Stimulated activated naive CD4-positive, alpha-beta T cell (primary cell): Measurements from ENCODE around the gene SCGB1C1.
"Not testable (repeated sequence)": the region's sequence is repeated elsewhere in the genome, so short reads cannot be mapped to it uniquely, and the experiment has no call there.

Experiments used
- DNase-seq, 6 experiments: peaks; one replicate each; lab custom pipeline; 2025; lab: John Stamatoyannopoulos, UW

The SCGB1C1 gene

GRCh38 chr11:192674-193128, at the start of gene SCGB1C1:
SCGB1C1 (plus strand) TSS chr11:193078; CDS start chr11:193100, 22 bp downstream.
- DNase-seq = not testable (repeated sequence)

- not testable (repeated sequence) for DNase-seq
These were observed 12.6 kb upstream of the SCGB1C1 start for GRCh38 chr11:180242-180641.

GRCh38 chr11:189200-189783, 3.6 kb upstream of the SCGB1C1 start:
- not testable (repeated sequence) for DNase-seq

GRCh38 chr11:189843-190311, 3.0 kb upstream of the SCGB1C1 start:
- DNase-seq = not testable (repeated sequence)

- not testable (repeated sequence) for DNase-seq
These were observed 2.3 kb upstream of the SCGB1C1 start for GRCh38 chr11:190546-190945.

GRCh38 chr11:191490-192478, 1.1 kb upstream of the SCGB1C1 start:
- not testable (repeated sequence) for DNase-seq

GRCh38 chr11:193481-193880, 603 bp downstream of the SCGB1C1 start:
- not testable (repeated sequence) for DNase-seq

- no peak for DNase-seq
These were observed 4.2 kb downstream of the SCGB1C1 start for GRCh38 chr11:196786-197731.

- no peak for DNase-seq
These were observed 4.9 kb downstream of the SCGB1C1 start for GRCh38 chr11:197741-198235.

GRCh38 chr11:198236-198806, 5.4 kb downstream of the SCGB1C1 start:
- no peak for DNase-seq

- DNase-seq = no peak
These were observed 6.2 kb downstream of the SCGB1C1 start for GRCh38 chr11:199004-199581.

GRCh38 chr11:199782-200181, 6.9 kb downstream of the SCGB1C1 start:
- no peak for DNase-seq

- DNase-seq = no peak
These were observed 7.5 kb downstream of the SCGB1C1 start for GRCh38 chr11:200224-201003.

- peak in 1 of 6 experiments; percentile 18 for DNase-seq
These were observed 9.1 kb downstream of the SCGB1C1 start for GRCh38 chr11:201966-202365.

GRCh38 chr11:202490-202889, 9.6 kb downstream of the SCGB1C1 start:
- peak in 1 of 6 experiments; percentile 44 for DNase-seq

- DNase-seq = no peak
These were observed 10.4 kb downstream of the SCGB1C1 start for GRCh38 chr11:203056-203944.

- DNase-seq = no peak
These were observed 11.2 kb downstream of the SCGB1C1 start for GRCh38 chr11:203945-204586.

GRCh38 chr11:204587-205109, 11.8 kb downstream of the SCGB1C1 start:
- no peak for DNase-seq
